HG03457 (cell line): ENCODE results near the gene SLC6A19.

Experiments
- ATAC-seq: cut with Tn5 transposase; IDR thresholded peaks from one replicate; pipeline ENCODE4 v1.9.1; 2021; ENCODE audit warnings: moderate number of reproducible peaks; ENCODE audit not compliant: unreplicated experiment

Gene SLC6A19

DNA sequence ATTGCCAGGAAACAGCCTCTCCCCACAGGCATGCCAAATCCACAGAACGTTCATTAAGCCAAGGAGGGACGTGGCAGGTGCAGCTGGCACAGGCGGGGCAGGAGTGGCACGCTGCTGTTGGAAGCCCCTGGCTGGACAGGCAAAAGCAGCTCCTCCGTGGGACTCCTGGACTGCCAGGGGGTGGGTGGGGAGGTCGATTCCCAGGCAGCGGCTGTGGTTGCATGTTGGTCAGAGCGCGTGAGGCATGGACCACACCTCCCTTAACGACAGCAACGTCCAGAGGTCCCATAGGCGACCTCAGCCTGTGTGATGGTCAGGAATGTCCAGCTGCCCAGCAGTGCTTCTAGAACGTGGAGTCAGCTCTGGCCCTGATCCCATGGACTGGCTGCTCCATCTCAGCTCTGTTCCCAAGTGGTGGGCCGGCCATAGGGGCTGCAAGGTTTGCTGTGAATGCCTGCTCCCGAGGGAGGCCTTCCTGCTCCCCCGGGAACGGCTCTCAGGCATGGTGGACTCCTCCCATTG is 6.9 kb downstream of the SLC6A19 start:
- no peak for ATAC-seq

DNA sequence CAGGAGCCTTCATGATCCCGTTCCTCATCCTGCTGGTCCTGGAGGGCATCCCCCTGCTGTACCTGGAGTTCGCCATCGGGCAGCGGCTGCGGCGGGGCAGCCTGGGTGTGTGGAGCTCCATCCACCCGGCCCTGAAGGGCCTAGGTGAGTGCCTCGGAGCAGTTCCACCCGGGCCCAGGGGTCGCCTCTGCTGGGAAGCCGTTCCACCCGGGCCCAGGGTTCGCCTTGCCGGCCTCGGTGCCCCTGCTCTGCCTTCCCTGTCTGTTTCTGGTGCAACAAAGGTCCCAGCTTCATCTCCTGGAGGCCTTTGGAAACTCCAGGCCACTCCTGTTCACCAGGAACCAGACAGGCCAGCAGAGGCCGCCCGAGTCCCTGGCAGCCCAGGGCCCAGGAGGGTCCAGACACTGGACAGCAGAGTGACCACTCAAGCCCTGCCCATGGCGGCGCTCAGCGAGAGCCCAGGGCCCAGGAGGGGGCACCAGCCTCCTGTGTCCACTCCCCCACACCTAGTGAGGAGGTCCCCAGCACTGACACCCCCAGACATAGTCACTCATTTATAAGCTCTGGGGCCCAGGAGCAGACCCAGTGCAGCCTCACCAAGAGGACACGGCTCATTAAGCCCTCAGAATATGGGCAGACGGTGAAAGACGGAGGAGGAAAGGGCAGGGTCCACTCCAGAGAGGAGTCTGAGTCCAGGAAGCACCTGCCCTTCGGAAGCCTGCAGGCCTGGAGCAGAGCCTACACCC is 7.5 kb downstream of the SLC6A19 start:
- no peak for ATAC-seq

DNA sequence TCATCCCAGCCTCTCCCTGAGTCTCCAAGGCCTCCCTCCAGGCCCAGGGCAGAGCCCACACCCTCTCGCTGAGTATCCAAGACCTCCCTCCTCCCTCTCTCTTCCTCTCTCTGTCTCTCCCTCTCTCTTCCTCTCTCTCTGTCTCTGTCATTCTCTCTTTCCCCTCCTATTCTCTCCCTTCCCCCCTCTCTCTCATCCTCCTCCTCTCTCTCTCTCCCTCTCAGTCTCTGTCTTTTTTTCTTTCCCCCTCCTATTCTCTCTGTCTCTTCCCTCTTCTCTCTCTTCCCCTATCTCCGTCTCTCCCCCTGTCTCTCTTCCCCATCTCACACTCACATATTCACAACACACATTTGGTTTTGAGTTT is 8.1 kb downstream of the SLC6A19 start:
- ATAC-seq: no peak

DNA sequence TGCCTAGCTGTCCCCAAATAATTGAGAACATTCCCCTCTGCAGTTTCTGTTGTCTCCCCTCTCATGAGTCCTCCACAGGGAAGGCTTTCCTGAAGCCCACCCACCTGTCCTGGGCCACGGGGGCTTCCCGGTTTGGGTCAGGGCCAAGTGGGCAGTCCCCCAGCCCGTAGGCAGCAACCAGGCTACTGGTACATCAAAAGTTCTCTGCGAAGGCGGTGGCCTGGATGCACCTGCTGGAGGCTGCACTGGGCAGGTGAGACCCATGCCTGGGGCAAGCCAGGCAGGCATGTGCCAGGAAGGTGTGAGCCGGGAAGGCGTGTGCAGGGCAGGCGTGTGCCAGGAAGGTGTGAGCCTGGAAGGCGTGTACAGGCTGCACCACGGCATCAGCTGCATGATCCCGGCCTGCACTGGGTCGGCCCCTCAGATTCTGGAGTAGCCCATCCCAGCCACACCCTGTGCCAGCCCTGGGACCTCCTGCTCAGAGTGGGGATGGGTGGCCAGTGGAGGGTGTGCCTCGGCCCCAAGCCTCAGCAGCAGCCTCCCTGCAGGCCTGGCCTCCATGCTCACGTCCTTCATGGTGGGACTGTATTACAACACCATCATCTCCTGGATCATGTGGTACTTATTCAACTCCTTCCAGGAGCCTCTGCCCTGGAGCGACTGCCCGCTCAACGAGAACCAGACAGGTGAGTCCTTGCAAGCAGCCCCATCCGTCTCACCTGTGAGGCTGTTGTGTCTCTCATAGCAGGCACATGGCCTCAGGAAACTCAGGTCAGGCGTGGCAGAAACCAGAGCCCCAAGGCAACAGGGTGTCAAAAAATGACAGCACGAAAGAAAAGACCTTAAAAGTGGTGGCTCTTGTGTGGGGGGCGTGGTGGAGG is 8.7 kb downstream of the SLC6A19 start:
- ATAC-seq: no peak

DNA sequence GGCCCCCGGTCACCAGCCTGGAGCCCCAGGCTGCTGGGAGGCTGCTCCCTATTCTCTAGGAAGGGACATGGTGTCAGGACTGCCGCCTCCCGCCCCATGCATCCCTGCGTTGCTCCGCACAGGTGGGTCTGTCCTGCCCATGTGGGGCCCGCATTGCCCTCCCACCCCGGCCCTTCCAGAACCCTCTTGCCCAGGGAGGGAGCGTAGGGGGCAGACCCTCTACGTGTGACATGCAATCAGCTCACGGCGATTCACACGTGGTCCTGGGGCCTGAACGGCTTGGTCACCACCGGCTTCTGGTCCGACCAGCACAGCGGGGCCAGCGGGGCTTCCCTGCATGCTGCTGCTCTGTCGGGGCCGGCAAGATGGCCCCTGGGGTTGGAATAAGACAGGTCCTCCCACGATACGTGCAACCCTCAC is 9.4 kb downstream of the SLC6A19 start:
- ATAC-seq: no peak

DNA sequence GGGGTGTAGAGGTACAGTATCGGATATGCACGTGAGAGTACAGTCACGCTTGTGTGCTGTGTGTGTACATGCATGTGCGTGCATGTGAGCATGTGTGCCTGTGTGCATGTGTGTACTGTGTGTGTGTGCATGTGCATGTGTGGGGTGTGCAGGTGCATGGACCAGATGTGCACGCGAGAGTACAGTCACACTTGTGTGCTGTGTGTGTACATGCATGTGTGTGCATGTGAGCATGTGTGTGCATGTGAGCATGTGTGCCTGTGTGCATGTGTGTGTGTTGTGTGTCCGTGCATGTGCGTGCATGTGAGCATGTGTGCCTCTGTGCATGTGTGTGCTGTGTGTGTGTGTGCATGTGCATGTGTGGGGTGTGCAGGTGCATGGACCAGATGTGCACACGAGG is 10.3 kb downstream of the SLC6A19 start:
- ATAC-seq: no peak

DNA sequence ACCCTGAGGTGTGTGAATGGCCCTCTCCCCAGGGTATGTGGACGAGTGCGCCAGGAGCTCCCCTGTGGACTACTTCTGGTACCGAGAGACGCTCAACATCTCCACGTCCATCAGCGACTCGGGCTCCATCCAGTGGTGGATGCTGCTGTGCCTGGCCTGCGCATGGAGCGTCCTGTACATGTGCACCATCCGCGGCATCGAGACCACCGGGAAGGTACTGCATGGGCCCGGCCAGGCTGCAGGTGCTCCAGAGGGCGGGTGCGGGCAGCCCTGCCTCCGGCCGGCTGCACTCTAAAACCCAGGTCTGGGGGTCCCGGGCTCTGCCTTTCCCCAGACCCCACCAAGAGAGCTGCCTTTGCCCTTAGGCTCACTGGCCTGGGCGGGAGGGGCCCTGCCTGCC is 10.9 kb downstream of the SLC6A19 start:
- ATAC-seq: no peak

DNA sequence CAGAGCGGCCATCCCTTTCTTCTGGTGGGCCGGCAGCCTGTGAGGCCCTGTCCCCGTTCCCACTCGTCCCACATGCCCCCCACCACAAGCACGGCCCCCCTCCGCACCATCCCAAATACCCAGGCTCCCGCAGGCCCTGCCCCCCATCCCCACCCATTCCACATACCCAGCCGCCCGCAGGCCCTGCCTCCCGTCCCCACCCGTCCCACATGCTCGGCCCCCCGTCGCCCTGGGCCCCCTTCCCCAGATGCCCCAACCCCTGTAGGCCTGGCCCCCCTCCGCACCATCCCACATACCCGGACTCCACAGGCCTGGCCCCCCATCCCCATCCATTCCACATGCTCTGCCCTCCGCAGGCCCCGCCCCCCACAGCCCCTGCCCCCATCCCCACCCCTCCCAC is 11.5 kb downstream of the SLC6A19 start:
- ATAC-seq: no peak

DNA sequence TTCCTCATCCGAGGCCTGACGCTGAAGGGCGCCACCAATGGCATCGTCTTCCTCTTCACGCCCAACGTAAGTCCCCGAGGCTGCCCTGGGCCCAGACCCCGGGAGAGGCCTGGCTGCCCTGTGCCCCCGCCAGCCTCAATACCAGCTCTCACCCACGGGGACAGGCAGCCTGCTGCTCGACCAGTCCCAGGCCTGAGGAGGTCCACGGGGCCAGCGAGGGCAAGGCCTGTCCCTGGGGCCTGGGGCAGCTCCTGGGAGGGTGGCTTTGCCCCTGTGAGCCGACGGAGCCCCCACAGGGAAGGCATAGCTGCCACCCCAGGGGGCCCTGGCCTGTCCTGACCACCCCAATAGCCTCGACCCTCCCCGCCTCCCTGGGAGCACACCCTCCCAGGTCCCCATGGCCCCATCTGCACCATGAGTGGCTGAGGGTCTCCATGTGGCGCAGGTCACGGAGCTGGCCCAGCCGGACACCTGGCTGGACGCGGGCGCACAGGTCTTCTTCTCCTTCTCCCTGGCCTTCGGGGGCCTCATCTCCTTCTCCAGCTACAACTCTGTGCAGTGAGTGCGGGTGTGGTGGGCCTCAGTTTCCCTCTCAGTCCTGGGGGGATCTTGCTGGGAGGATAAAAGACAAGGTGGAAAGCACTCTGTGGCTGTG is 12.2 kb downstream of the SLC6A19 start:
- ATAC-seq: no peak

DNA sequence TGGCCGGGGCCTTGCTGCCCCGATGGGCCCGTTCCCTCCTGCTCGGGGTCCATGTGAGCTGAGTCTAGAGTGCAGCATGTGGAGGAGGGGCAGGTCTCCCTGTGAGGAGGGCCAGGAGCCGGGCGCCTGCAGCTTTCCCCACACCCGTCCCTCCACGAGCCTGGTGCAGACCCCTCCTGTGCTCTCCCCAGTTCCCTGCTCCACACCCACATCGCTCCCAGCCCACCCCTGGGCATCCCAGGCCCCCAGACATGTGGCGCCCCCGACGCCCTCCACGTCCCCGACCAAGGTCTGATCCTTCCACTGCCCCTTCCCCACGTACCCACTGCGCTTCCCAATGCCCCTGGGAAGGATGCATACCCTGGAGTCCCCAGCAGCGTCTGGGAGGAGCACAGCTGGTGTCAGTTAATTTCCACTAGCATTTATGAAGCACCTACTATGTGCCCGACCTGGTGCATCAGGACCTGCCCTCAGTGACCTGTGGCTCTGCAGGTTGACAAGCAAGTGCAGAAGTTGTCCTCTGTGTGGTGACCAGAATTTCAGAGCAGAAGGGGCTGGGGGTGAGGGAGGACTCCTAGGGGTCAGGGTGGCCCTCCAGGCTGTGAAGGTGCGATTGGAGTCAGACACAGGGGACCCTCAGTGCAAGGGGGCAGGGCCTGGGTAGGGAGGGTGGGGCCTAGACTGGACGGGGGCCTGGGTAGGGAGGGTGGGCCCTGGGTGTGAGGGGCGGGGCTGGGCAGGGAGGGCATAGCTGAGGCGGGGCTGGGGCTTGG is 13.0 kb downstream of the SLC6A19 start:
- ATAC-seq: no peak

DNA sequence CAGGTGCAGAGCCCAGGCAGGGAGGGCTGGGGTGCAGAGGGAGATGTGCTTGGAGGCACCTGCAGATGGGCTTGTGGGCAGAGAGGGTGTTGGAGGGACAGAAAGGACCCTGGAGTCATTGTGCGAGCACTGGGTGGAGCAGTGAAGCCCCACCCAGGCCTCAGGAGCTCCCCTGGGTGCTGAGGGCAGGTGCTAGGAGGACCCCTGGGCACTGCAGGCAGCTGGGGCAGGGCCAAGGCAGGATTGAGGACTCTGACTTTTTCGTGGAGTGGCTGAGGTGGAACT is 13.5 kb downstream of the SLC6A19 start:
- no peak for ATAC-seq

DNA sequence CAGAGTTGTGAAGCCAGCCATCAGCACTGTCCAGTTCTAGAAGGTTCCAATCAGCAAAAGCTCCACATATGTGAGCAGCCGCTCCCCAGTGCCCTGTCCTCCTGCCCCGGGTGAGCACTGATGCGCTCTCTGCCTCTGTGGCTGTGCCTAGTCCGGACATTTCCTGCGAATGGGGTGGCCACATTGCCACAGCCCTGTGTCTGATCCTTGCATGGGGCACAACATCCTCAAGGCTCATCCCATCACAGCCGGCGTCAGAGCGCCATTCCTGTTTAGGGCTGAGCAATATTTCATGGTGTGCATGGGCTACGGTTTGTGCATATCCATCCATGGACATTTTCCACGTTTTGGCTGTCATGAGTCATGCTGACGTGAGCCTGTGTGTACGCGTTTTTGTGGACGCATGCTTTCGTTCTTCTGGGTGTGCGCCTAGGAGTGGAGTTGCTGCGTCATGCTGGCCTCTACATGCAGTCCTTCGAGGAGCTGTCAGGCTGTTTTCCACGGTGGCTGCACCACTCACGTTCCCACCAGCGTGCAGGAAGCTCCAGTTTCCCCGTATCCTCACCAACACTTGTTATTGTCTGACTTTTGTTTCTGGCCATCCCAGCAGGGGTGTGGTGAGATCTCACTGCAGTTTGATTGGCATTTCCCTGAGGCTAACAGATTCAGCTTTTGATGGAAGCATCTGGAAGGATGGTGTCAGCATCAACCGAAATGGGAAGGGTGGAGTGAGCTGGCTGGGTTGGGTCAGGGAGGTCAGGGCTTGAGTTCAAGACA is 14.1 kb downstream of the SLC6A19 start:
- ATAC-seq: no peak

DNA sequence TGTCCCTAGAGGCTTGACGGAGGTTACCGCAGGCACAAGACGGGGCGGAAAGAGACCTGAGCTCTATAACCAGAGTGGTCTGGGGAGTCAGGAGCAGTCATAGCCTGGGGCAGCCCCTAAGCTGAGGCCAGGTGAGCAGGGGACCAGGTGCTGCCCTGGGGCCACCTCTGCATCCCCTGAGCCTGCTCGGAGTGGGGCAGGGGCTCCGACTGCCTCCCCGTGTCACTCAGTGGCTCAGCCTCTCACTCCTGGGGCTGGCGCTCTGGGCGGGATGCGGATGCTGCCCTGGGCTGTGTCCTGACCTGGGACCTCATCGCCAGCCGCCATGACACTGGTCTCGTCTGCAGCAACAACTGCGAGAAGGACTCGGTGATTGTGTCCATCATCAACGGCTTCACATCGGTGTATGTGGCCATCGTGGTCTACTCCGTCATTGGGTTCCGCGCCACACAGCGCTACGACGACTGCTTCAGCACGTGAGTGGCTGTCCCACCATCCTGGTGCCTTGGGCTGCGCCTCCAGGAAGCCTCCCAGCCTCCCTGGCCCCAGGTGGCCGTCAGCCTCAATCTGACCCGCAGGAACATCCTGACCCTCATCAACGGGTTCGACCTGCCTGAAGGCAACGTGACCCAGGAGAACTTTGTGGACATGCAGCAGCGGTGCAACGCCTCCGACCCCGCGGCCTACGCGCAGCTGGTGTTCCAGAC is 15.0 kb downstream of the SLC6A19 start:
- no peak for ATAC-seq

DNA sequence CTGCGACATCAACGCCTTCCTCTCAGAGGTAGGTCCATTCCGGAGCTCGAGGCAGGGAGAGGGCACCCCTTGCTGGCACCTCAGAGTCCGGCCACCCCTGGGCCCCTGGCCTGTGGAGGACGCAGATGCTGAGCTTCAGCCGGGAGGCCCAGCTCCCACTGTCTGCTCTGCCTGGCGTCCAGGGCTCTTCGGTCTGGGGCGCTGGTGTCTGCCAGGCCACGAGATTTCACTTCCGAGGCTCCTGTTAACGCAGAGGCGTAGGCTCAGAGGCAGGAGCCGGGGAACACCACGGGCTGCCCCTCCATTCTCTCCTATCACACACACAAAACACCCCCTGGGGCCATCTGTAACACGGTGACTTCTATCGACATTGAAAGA is 15.5 kb downstream of the SLC6A19 start:
- ATAC-seq: no peak

DNA sequence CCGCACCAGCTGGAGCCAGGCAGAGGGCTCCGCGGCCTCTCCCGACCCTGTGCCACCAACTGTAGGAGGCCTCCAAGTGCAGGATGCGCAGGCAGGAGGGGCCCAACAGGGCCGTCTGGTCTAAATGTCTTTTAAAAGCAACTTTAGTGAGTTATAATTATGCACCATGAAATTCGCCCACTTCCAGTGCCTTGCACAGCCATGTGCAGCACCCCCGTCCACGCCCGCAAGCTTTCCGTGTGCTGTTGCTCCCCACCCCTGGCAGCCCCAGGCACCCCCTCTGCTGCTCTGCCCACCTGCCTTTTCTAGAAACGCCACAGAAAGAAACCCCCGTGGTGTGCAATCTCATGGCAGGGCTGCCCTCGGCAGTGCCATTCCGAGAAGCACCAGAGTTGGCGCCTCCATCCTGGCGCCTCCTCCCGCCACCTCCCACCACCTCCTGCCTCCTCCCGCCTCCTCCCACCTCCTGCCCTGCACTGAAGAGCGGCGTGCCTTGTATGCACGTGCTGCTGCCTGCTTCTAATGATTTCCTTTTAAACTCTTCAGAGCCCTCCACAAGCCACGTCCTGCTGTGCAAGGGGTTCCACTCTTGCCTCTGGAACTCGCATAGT is 16.3 kb downstream of the SLC6A19 start:
- no peak for ATAC-seq

DNA sequence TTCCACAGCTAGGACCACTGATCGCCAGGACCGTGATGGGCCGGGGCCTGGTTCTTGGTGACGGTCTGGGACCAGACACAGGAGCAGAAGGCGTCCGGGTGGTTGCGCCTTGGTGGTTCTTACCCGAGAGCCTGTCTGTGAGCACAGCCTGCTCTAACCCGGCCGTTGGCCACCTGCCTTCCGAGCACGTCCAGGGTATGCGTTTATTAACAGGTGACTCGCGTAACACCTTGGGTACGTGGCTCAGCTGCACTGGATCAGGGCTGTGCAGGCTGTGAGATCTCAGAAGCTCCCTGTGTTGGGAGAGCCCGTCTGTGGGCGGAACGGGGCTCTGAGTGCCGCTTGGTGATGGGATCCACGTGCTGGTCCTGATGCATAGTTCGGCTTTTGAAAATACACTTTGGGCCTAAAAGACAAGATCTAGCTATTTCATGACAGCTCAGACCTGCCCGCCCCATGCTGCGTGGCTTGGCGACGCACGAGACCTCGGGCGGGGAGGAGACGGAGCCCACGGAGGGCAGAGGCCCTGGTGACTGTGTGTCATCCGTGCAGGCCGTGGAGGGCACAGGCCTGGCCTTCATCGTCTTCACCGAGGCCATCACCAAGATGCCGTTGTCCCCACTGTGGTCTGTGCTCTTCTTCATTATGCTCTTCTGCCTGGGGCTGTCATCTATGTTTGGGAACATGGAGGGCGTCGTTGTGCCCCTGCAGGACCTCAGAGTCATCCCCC is 17.1 kb downstream of the SLC6A19 start:
- no peak for ATAC-seq

DNA sequence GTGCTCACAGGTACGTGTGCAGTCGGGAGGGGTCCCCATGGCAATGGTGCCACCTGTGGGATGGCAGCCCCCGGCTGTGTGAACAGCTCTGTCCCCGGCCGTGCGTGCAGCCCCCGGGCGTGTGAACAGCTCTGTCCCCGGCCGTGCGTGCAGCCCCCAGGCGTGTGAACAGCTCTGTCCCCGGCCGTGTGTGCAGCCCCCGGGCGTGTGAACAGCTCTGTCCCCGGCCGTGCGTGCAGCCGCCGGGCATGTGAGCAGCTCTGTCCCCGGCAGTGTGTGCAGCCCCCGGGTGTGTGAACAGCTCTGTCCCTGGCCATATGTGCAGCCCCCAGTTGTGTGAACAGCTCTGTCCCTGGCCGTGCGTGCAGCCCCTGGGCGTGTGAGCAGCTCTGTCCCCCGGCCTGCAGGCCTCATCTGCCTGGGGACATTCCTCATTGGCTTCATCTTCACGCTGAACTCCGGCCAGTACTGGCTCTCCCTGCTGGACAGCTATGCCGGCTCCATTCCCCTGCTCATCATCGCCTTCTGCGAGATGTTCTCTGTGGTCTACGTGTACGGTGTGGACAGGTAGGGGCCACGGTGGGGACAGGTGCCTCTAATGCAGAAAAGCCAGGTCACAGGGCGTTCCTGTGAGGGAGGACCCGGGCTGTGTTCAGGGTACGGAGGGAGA is 17.8 kb downstream of the SLC6A19 start:
- no peak for ATAC-seq

DNA sequence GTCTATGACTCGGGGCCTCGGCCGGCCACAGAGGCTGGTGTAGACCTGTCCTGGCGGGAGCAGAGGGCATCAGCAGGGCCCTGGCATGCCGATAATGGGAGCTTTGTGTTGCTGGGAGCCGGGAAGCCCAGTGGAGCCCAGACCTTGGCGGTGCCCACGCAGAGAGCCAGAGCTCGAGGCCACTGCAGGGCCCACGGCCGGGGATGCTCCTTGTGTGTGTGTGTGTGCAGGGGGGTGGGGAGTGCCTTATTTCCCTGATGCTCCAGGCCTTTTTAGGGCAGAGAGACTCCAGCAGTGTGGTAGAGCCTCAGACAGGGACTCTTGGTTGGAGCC is 18.3 kb downstream of the SLC6A19 start:
- ATAC-seq: no peak
